RWPE1 (cell line): ENCODE results near the gene NBAS.

Experiments used
- CTCF ChIA-PET: fragments of 350-600 bp; sonication (Branson Sonifier 250); formaldehyde crosslinking; extraction: SDS; loops from one replicate; lab custom pipeline; 2021; lab: Yijun Ruan, JAX
- POLR2A ChIA-PET: fragments of 400-600 bp; formaldehyde crosslinking; extraction: SDS; loops from one replicate; lab custom pipeline; 2020; ENCODE audit warnings: antibody characterized with exemption; ENCODE audit not compliant: low non-redundant PET; lab: Yijun Ruan, JAX
- DNase-seq: peaks from one replicate; pipeline ENCODE4 v3.0.0; 2012; ENCODE audit warnings: low spot score
- H3K27ac ChIP-seq: fragments of 450-650 bp; 2 replicates; pipeline ENCODE4 v1.5.1; 2017
- CTCF ChIP-seq: fragments of 450-650 bp; conservative IDR thresholded peaks from 2 replicates; pipeline ENCODE4 v1.5.1; 2017; ENCODE audit warnings: low read depth, mild to moderate bottlenecking

Gene NBAS

GRCh38 chr2:15492773-15493325, 68.3 kb downstream of the NBAS start:
- TF ChIP-seq CTCF = no peak
- ChIA-PET CTCF (no interaction called here), POLR2A (no interaction called here)
- no peak overlapping the region for H3K27ac ChIP-seq
- no peak for DNase-seq

GRCh38 chr2:15486770-15487169, 74.4 kb downstream of the NBAS start:
- ChIA-PET CTCF (interaction anchor here (0.6 kb wide), 1 partner anchor 1347 kb away, joined by 3 read pairs; no protein-coding TSS in a partner anchor), POLR2A (no interaction called here)
- no peak for DNase-seq
- no peak for TF ChIP-seq CTCF
- H3K27ac ChIP-seq = no peak overlapping the region

GRCh38 chr2:15485949-15486348, 75.2 kb downstream of the NBAS start:
- TF ChIP-seq CTCF = no peak
- no peak for DNase-seq
- POLR2A ChIA-PET = no interaction called here
- CTCF ChIA-PET = no interaction called here
- H3K27ac ChIP-seq = no peak overlapping the region

GRCh38 chr2:15481000-15481399, 80.1 kb downstream of the NBAS start:
- DNase-seq = no peak
- no peak overlapping the region for H3K27ac ChIP-seq
- POLR2A ChIA-PET = no interaction called here
- TF ChIP-seq CTCF = no peak
- CTCF ChIA-PET = no interaction called here

GRCh38 chr2:15480552-15480951, 80.6 kb downstream of the NBAS start:
- DNase-seq = no peak
- H3K27ac ChIP-seq = no peak overlapping the region
- TF ChIP-seq CTCF = no peak
- CTCF ChIA-PET = no interaction called here
- POLR2A ChIA-PET = no interaction called here

GRCh38 chr2:15472876-15473275, 88.3 kb downstream of the NBAS start:
- TF ChIP-seq CTCF = no peak
- no peak for DNase-seq

GRCh38 chr2:15472133-15472532, 89.0 kb downstream of the NBAS start:
- CTCF ChIA-PET = no interaction called here
- no peak for DNase-seq
- no peak for TF ChIP-seq CTCF
- H3K27ac ChIP-seq = no peak overlapping the region
- POLR2A ChIA-PET = no interaction called here

More at GRCh38 chr2:15472876-15473275, 88.3 kb downstream of the NBAS start:
- ChIA-PET POLR2A (no interaction called here), CTCF (no interaction called here)
- H3K27ac ChIP-seq = no peak overlapping the region
